Testis (tissue), 2 donors: ENCODE measurements around the gene B4GALNT4.

Experiments
- CTCF ChIP-seq, 3 experiments: fragments of 450-650 bp in 2 of 3; fragments of 200-600 bp in 1 of 3; sonication (generic) in 1 of 3; IDR thresholded peaks; one replicate each; pipeline ENCODE4 v1.5.1; 2016 to 2019; ENCODE audit warnings: antibody characterized with exemption in 3 of 3, mild to moderate bottlenecking in 2 of 3, moderate library complexity in 1 of 3
- POLR2A ChIP-seq: fragments of 450-650 bp; IDR thresholded peaks from one replicate; pipeline ENCODE4 v1.6.1; 2017; ENCODE audit warnings: antibody characterized with exemption, mild to moderate bottlenecking, moderate library complexity

- TF ChIP-seq CTCF (IDR thresholded peaks at IDR 0.05) (no peak), POLR2A (no peak)
Observed at GRCh38 chr11:368414-369335, 624 bp upstream of the B4GALNT4 start.
